ENCODE data around the gene CACNA1B.

DNA sequence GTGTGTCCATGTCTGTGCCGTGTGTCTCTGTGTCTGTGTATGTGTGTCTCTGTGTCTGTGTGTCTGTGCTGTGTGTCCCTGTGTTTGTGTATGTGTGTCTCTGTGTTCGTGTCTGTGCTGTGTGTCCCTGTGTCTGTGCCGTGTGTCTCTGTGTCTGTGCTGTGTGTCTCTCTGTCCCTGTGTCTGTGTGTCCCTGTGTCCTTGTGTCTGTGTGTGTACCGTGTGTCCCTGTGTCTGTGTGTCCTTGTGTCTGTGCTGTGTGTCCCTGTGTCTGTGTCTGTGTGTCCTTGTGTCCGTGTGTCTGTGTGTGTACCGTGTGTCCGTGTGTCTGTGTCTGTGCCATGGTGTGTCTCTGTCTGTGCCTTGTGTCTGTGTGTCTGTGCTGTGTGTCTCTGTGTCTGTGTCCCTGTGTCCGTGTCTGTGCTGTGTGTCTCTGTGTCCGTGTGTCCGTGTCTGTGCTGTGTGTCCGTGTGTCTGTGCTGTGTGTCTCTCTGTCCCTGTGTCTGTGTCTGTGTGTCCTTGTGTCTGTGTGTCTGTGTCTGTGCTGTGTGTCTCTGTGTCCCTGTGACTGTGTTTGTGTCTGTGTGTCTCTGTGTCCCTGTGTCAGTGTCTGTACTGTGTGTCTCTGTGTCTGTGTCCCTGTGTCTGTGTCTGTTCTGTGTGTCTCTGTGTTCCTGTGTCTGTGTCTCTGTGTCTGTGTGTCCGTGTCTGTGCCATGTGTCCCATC, 23.2 kb downstream of the CACNA1B start:
- TF ChIP-seq EZH2 (IDR thresholded peaks at IDR 0.05; ENCODE audit: borderline replicate concordance, low read length) = no peak
- TF ChIP-seq, protein P1, sequence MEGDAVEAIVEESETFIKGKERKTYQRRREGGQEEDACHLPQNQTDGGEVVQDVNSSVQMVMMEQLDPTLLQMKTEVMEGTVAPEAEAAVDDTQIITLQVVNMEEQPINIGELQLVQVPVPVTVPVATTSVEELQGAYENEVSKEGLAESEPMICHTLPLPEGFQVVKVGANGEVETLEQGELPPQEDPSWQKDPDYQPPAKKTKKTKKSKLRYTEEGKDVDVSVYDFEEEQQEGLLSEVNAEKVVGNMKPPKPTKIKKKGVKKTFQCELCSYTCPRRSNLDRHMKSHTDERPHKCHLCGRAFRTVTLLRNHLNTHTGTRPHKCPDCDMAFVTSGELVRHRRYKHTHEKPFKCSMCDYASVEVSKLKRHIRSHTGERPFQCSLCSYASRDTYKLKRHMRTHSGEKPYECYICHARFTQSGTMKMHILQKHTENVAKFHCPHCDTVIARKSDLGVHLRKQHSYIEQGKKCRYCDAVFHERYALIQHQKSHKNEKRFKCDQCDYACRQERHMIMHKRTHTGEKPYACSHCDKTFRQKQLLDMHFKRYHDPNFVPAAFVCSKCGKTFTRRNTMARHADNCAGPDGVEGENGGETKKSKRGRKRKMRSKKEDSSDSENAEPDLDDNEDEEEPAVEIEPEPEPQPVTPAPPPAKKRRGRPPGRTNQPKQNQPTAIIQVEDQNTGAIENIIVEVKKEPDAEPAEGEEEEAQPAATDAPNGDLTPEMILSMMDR (conservative IDR thresholded peaks at IDR 0.05 in 1 of 2, IDR thresholded peaks at IDR 0.05 in 1 of 2; ENCODE audit: extremely low read depth in 1 of 2, insufficient read depth in 1 of 2, low read depth in 1 of 2, low read length in 2 of 2) = no peak

Measured in mammary epithelial cell (primary cell).